NB4 (cell line): ENCODE results near the gene TCERG1L.

Source experiments
- DNase-seq: peaks from one replicate; pipeline ENCODE4 v3.0.0; 2010; ENCODE audit warnings: low read depth
- H3K4me3 ChIP-seq: one replicate; pipeline ENCODE4 v1.5.1; 2011; ENCODE audit warnings: mild to moderate bottlenecking, low read depth, low read length, moderate library complexity
- MYC ChIP-seq: IDR thresholded peaks from 2 replicates; pipeline ENCODE4 v1.6.1; 2011; ENCODE audit warnings: low read depth, low read length
- POLR2A ChIP-seq: IDR thresholded peaks from 2 replicates; pipeline ENCODE4 v1.6.1; 2011; ENCODE audit warnings: mild to moderate bottlenecking; ENCODE audit not compliant: insufficient read length; ENCODE audit errors: extremely low read depth
- TF ChIP-seq, protein P1 (sequence below): IDR thresholded peaks from one replicate; pipeline ENCODE4 v1.5.1; 2012; ENCODE audit warnings: low read depth, low read length
- TF ChIP-seq, protein P2 (sequence below): IDR thresholded peaks from 2 replicates; pipeline ENCODE4 v1.6.1; 2011; ENCODE audit warnings: low read depth, low read length

TCERG1L gene

DNA sequence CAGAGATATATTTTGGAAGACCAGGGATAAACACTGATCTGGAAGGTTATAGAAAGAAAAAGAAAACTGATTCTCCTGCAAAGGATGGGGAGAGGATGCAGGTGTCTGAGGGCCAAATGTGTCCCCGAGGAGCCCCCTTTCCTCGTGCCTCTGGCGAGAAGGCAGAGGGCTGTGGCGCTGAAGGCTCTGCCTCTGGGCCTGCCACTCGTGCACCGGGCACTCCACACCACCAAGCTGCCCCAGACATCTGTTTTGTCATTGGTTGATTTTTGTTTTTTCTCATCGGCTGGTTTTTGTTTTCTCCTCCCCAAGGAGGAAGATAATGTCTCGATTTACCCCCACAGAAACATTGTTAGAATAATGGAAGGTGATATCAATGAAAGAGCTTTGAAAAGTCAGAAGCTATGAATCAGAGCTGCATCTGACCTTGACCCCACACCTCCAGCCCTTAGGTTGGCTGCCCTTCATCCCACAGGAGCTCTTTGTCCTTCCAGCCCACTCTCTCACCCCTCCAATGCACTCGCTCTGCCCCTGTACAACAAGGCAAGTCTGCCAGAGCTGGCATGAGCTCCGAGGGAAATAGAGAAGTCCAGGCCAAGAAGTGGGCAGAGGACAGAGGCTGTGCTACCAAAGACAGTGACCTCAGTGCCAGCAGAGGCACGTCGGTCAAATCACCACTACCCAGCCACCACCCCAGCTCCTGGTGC lies 124.8 kb downstream of the TCERG1L start:
- H3K4me3 ChIP-seq: no peak overlapping the region
- TF ChIP-seq, protein P1, sequence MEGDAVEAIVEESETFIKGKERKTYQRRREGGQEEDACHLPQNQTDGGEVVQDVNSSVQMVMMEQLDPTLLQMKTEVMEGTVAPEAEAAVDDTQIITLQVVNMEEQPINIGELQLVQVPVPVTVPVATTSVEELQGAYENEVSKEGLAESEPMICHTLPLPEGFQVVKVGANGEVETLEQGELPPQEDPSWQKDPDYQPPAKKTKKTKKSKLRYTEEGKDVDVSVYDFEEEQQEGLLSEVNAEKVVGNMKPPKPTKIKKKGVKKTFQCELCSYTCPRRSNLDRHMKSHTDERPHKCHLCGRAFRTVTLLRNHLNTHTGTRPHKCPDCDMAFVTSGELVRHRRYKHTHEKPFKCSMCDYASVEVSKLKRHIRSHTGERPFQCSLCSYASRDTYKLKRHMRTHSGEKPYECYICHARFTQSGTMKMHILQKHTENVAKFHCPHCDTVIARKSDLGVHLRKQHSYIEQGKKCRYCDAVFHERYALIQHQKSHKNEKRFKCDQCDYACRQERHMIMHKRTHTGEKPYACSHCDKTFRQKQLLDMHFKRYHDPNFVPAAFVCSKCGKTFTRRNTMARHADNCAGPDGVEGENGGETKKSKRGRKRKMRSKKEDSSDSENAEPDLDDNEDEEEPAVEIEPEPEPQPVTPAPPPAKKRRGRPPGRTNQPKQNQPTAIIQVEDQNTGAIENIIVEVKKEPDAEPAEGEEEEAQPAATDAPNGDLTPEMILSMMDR: no peak
- TF ChIP-seq MYC (no peak), POLR2A (no peak)
- TF ChIP-seq, protein P2, sequence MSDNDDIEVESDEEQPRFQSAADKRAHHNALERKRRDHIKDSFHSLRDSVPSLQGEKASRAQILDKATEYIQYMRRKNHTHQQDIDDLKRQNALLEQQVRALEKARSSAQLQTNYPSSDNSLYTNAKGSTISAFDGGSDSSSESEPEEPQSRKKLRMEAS: no peak
- no peak for DNase-seq

DNA sequence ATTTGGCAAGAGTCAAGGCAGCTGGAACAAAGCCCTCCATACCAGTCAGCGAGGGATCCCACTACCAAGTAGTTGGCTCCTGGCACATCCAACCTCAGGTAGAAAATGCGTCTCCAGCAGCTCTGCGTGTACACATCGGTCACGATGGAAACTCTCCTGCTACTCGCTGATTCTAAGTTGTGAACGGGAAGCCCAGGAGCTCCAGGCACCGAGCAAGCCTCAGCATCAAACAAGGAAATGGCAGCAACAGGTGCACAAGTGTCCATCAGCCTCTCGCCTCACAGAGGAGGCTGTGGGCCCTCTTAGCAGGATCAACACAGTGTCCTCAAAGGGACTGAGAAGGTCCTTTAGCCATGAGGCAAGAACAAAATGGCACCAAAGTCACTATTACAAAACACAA lies 127.0 kb downstream of the TCERG1L start:
- no peak overlapping the region for H3K4me3 ChIP-seq
- TF ChIP-seq POLR2A: no peak
- TF ChIP-seq, protein P2: no peak
- TF ChIP-seq MYC: no peak
- TF ChIP-seq, protein P1: no peak

DNA sequence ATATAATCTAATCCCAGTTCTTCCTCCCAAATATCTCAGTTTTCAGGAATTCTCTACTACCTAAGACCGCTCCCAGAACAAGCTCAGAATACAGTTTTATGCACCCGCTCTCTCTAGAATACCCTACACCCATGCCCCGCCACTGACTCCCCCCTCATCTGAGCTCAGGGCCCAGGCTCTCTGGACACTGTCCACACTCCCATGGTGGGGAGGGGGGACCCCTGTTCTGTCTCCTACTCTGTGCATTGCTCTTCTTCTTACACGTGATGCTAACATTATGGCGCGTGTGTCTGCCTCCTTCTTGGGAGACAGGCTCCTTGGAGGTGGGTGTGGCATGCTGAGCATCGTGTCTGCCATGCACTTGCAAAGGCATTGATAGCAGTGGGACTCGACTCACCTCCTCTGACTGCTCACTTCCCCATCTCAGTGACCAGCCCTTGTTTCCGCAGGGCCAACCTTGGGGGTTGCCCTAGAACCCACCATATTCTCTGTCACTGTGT lies 127.9 kb downstream of the TCERG1L start:
- TF ChIP-seq, protein P2: no peak
- TF ChIP-seq, protein P1: no peak
- TF ChIP-seq POLR2A: no peak
- no peak for TF ChIP-seq MYC
- no peak overlapping the region for H3K4me3 ChIP-seq
- no peak for DNase-seq

More for the DNA sequence above, 127.0 kb downstream of the TCERG1L start:
- DNase-seq: no peak

DNA sequence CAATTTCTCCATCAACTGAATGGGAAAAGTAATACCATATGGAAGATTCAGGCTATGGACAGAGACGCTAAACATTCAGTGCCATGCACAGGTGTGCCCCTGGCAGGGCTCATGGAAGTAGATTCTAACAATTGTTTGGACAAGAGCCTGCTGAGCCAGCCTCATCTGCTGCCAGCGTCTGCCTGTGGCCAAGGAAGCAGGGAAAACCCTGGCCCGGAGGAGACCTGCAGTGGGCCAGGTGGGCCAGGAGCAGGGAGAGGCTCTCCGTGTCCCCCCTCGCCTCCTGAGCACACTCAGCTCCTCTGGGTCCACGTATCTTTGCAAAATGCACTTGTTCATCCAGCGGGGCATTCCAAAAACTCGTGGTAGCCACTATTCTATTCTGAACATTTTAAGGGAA lies 130.1 kb downstream of the TCERG1L start:
- no peak overlapping the region for H3K4me3 ChIP-seq
- DNase-seq: no peak
- TF ChIP-seq MYC (no peak), POLR2A (no peak)
- TF ChIP-seq, protein P2: no peak

DNA sequence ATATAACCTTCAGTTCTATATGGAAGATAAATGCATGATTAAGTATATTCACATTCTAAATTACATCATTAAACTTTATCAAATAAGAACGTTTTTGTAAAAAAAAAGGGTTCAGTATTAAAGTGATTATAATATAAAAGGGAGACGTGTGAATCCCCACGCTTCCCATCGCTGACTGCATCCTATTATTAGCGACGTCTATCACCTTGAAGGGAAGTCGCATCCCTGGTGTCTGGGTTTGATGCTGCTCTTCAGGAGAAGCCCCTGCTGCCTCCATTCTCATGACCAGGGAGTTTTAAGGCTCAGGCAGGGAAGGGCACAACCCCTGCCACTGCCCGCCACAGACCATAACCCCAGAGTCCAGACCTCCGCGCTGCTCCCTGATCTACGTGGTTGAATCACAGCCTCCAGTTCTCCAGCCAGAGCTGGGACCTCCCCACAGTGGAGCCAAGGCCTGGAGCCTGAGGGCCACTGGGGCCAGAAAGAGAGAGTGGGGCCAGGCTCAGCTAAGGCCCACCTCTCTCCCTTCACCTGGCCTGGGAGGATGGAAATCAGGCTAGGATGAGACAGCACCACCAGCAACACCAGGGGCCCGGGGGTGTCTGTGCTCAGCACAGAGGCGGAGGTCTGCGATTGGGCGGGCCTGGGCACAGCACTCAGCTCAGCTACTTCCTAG lies 130.6 kb downstream of the TCERG1L start:
- DNase-seq: no peak
- no peak overlapping the region for H3K4me3 ChIP-seq
- TF ChIP-seq POLR2A (no peak), MYC (no peak)
- TF ChIP-seq, protein P2: no peak
- TF ChIP-seq, protein P1: no peak

DNA sequence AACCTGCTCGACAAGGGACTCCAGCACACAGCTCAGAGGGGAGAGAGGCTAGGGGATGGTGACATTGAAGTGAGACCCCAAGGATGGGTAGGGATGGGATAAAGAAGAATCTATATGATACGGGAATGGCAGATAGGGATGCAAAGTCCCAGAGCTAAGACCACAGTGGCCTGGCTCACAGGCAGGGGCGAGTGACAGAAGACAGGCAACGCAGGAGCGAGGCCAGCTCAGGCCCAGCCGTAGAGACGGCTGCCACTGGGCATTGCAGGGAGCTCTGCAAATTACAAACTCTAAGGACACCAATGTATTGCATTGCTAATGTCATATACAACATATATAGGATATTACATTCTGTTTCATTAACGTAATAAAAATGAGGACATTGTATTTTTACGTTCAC lies 131.4 kb downstream of the TCERG1L start:
- no peak for DNase-seq
- no peak overlapping the region for H3K4me3 ChIP-seq
- TF ChIP-seq, protein P2: no peak
- TF ChIP-seq, protein P1: no peak
- no peak for TF ChIP-seq POLR2A
- no peak for TF ChIP-seq MYC
